H1 (cell line): ENCODE data around the gene POLR3C. TPM values are rescaled to one million over a fixed set of nuclear protein-coding genes. Genes with fewer than 3 reads are reported as not detected.

Experiments
- CBX5 ChIP-seq: fragments of 300-800, 300-1000 bp; sonication (generic); IDR thresholded peaks from 2 replicates; pipeline ENCODE4 v1.7.1; 2016; ENCODE audit warnings: antibody characterized with exemption, low read length, low read depth
- GTF2F1 ChIP-seq: IDR thresholded peaks from 2 replicates; pipeline ENCODE4 v1.6.1; 2012; ENCODE audit warnings: low read depth, low read length, improper control_type of control experiment, borderline replicate concordance
- KDM4A ChIP-seq: IDR thresholded peaks from one replicate; pipeline ENCODE4 v1.7.1; 2012; ENCODE audit warnings: low read depth, mild to moderate bottlenecking, moderate library complexity, low read length, inconsistent platforms; ENCODE audit not compliant: severe bottlenecking
- NRF1 ChIP-seq: IDR thresholded peaks from 2 replicates; pipeline ENCODE4 v1.6.1; 2011; ENCODE audit warnings: mild to moderate bottlenecking, low read depth, low read length, improper control_type of control experiment
- SP1 ChIP-seq: IDR thresholded peaks from 2 replicates; pipeline ENCODE4 v1.6.1; 2011; ENCODE audit warnings: low read depth, low read length
- SP4 ChIP-seq: IDR thresholded peaks from 2 replicates; pipeline ENCODE4 v1.6.1; 2012; ENCODE audit warnings: low read length, inconsistent platforms
- TAF7 ChIP-seq: optimal IDR thresholded peaks from 2 replicates; pipeline ENCODE3; 2011; ENCODE audit warnings: low read depth, mild to moderate bottlenecking, inconsistent platforms, low read length, moderate library complexity, borderline replicate concordance
- ZNF274 ChIP-seq: IDR thresholded peaks from 2 replicates; pipeline ENCODE4 v1.7.0; 2012; ENCODE audit warnings: low read length, borderline replicate concordance; ENCODE audit errors: extremely low read depth
- polyA plus RNA-seq, 7 experiments: library from polyadenylated mRNA; depleted of rRNA in 3 of 7; stranded (reverse) in 5 of 7; unstranded in 2 of 7; fragments of >200 nt in 5 of 7; fragments of 200-250 nt in 2 of 7; gene quantifications; 1 replicate in 5 of 7; 2 replicates in 1 of 7; 4 replicates in 1 of 7; pipeline versions ENCODE4 v1.2.1 to v1.2.3, GENCODE V29; 2011 to 2013; ENCODE audit warnings: missing spikeins in 2 of 7, mixed read lengths in 2 of 7
- total RNA-seq: library from RNA; stranded (reverse); fragmentation: NEBNext Ultra II Directional; extraction: Animal tissue kit (Norgen Biotek cat#: 25700); gene quantifications from 2 replicates; pipeline ENCODE4 v1.2.1, GENCODE V29; 2021

Gene POLR3C
- total and polyA plus RNA-seq, 2 of the 8 experiments (the other 6 are each of a cell fraction or from before 2014, with no cell fraction given), result 26.8 TPM

GRCh38 chr1:145885738-145886287 is 61.8 kb downstream of the POLR3C start, which contains the start of gene ANKRD35 (continued):
- TF ChIP-seq SP4 (0 out of 2 replicates have a peak, but pooled peaks have one; percentile 62), SP1 (peak; percentile 27; the same call in 1 of the 2 replicates), TAF7 (no peak), NRF1 (no peak), GTF2F1 (no peak), KDM4A (peak; percentile 76), CBX5 (no peak), ZNF274 (no peak)
